ENCODE measurements around the gene LDLRAD4. TPM values are rescaled to one million over a fixed set of nuclear protein-coding genes. Genes with fewer than 3 reads are reported as not detected.

LDLRAD4 gene
- total RNA-seq, 2 donors from 2014 or later = 18.4 to 59.2 TPM

GRCh38 chr18:13440277-13441248 lies 222.0 kb downstream of the LDLRAD4 start:
- DNase-seq (ENCODE audit: low spot score in 2 of 2) (no peak), ATAC-seq (no peak)
- Mint-ChIP-seq H3K36me3 (peaks cover 0 to 8% of the 10 kb centered on the region in 2 donors), H3K9me3 (no peaks in the 10 kb centered on the region), H3K27ac (peak overlapping the region in 1 of 2 donors; percentile 93)

GRCh38 chr18:13441736-13442135 lies 223.2 kb downstream of the LDLRAD4 start:
- Mint-ChIP-seq H3K27ac (no peak overlapping the region), H3K36me3 (peaks cover 0 to 8% of the 10 kb centered on the region in 2 donors), H3K9me3 (no peaks in the 10 kb centered on the region)
- DNase-seq (ENCODE audit: low spot score in 2 of 2) (no peak), ATAC-seq (no peak)

GRCh38 chr18:13442451-13442850 lies 223.9 kb downstream of the LDLRAD4 start:
- ATAC-seq (no peak), DNase-seq (ENCODE audit: low spot score in 2 of 2) (no peak)
- peaks cover 0 to 8% of the 10 kb centered on the region in 2 donors for H3K36me3 Mint-ChIP-seq
- no peak overlapping the region for H3K27ac Mint-ChIP-seq
- no peaks in the 10 kb centered on the region for H3K9me3 Mint-ChIP-seq

GRCh38 chr18:13443552-13443951 lies 225.0 kb downstream of the LDLRAD4 start:
- no peaks in the 10 kb centered on the region for H3K9me3 Mint-ChIP-seq
- no peak overlapping the region for H3K27ac Mint-ChIP-seq
- DNase-seq (ENCODE audit: low spot score in 2 of 2) = peak in 1 of 2 donors; percentile 16
- H3K36me3 Mint-ChIP-seq = peaks cover 0 to 8% of the 10 kb centered on the region in 2 donors
- no peak for ATAC-seq

GRCh38 chr18:13444430-13445240 lies 226.1 kb downstream of the LDLRAD4 start:
- DNase-seq (ENCODE audit: low spot score in 2 of 2) = peak in 1 of 2 donors; percentile 25
- Mint-ChIP-seq H3K36me3 (peaks cover 0 to 8% of the 10 kb centered on the region in 2 donors), H3K27ac (no peak overlapping the region), H3K9me3 (no peaks in the 10 kb centered on the region)
- ATAC-seq = no peak

- H3K9me3 Mint-ChIP-seq = no peaks in the 10 kb centered on the region
- peaks cover 0 to 8% of the 10 kb centered on the region in 2 donors for H3K36me3 Mint-ChIP-seq
- no peak overlapping the region for H3K27ac Mint-ChIP-seq
- no peak for DNase-seq (ENCODE audit: low spot score in 2 of 2)
- no peak for ATAC-seq
Observed at GRCh38 chr18:13445241-13445897, 226.8 kb downstream of the LDLRAD4 start.

GRCh38 chr18:13446024-13446423 lies 227.5 kb downstream of the LDLRAD4 start:
- ATAC-seq = peak; percentile 20 to 31

GRCh38 chr18:13446610-13447461 lies 228.3 kb downstream of the LDLRAD4 start:
- Mint-ChIP-seq H3K9me3 (no peaks in the 10 kb centered on the region), H3K27ac (peak overlapping the region in 1 of 2 donors; percentile 17), H3K36me3 (peaks cover 0 to 8% of the 10 kb centered on the region in 2 donors)
- ATAC-seq (peak; percentile 92 to 94), DNase-seq (ENCODE audit: low spot score in 2 of 2) (peak in 1 of 2 donors; percentile 53)

More at GRCh38 chr18:13446024-13446423, 227.5 kb downstream of the LDLRAD4 start:
- Mint-ChIP-seq H3K9me3 (no peaks in the 10 kb centered on the region), H3K36me3 (peaks cover 0 to 8% of the 10 kb centered on the region in 2 donors), H3K27ac (no peak overlapping the region)
- no peak for DNase-seq (ENCODE audit: low spot score in 2 of 2)

- Mint-ChIP-seq H3K9me3 (no peaks in the 10 kb centered on the region), H3K36me3 (peaks cover 0 to 8% of the 10 kb centered on the region in 2 donors), H3K27ac (no peak overlapping the region)
- DNase-seq (ENCODE audit: low spot score in 2 of 2) = no peak
- ATAC-seq = no peak
Observed at GRCh38 chr18:13447621-13448334, 229.2 kb downstream of the LDLRAD4 start.

- H3K27ac Mint-ChIP-seq = no peak overlapping the region
Observed at GRCh38 chr18:13448335-13448795, 229.8 kb downstream of the LDLRAD4 start.

GRCh38 chr18:13449651-13450050 lies 231.1 kb downstream of the LDLRAD4 start:
- Mint-ChIP-seq H3K9me3 (no peaks in the 10 kb centered on the region), H3K36me3 (no peaks in the 10 kb centered on the region), H3K27ac (no peak overlapping the region)
- ATAC-seq (no peak), DNase-seq (ENCODE audit: low spot score in 2 of 2) (no peak)

More at GRCh38 chr18:13448335-13448795, 229.8 kb downstream of the LDLRAD4 start:
- DNase-seq (ENCODE audit: low spot score in 2 of 2) (no peak), ATAC-seq (no peak)
- Mint-ChIP-seq H3K9me3 (no peaks in the 10 kb centered on the region), H3K36me3 (peaks cover 0 to 5% of the 10 kb centered on the region in 2 donors)

- H3K27ac Mint-ChIP-seq = peak overlapping the region in 1 of 2 donors; percentile 16
Observed at GRCh38 chr18:13450289-13451212, 232.0 kb downstream of the LDLRAD4 start.

GRCh38 chr18:13451213-13451540 lies 232.6 kb downstream of the LDLRAD4 start:
- DNase-seq (ENCODE audit: low spot score in 2 of 2) (no peak), ATAC-seq (no peak)
- no peak overlapping the region for H3K27ac Mint-ChIP-seq
- H3K9me3 Mint-ChIP-seq = no peaks in the 10 kb centered on the region
- H3K36me3 Mint-ChIP-seq = no peaks in the 10 kb centered on the region

More at GRCh38 chr18:13450289-13451212, 232.0 kb downstream of the LDLRAD4 start:
- DNase-seq (ENCODE audit: low spot score in 2 of 2) = no peak
- ATAC-seq = no peak
- H3K36me3 Mint-ChIP-seq = no peaks in the 10 kb centered on the region
- no peaks in the 10 kb centered on the region for H3K9me3 Mint-ChIP-seq

GRCh38 chr18:13451661-13452387 lies 233.3 kb downstream of the LDLRAD4 start:
- Mint-ChIP-seq H3K27ac (peak overlapping the region in 1 of 2 donors; percentile 61), H3K9me3 (no peaks in the 10 kb centered on the region), H3K36me3 (no peaks in the 10 kb centered on the region)
- ATAC-seq = no peak
- DNase-seq (ENCODE audit: low spot score in 2 of 2) = no peak
